GM12892 (cell line): ENCODE data around the gene BMP6.

Experiments
- POLR2A ChIP-seq: IDR thresholded peaks from 2 replicates; pipeline ENCODE4 v1.6.1; 2011; ENCODE audit warnings: low read depth, low read length, control low read depth
- TAF1 ChIP-seq: IDR thresholded peaks from 2 replicates; pipeline ENCODE4 v1.6.1; 2011; ENCODE audit warnings: low read depth, mild to moderate bottlenecking, control low read depth, low read length, borderline replicate concordance

DNA sequence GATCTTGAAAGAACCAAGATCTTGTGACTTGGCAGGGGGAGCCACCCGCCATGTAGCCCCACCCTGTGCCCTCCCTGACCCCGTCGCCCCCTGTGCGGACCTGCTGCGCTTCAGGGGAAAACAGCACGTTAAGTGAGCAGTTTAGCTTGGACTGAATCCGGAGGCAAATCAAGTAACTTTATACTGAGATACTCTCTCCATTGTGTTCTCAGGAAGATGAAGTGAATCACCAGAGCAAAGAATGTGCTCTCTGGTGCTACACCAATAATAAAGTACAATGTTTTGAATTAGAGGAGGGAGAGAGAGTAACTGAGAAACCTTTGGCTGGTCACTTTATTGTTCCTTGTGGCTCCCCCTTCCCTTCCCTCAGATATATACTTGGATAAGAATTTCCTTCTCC lies 101.2 kb downstream of the BMP6 start:
- TF ChIP-seq POLR2A (no peak), TAF1 (no peak)
